ENCODE data around the gene ATF7IP.

- TF ChIP-seq CTCF (IDR thresholded peaks at IDR 0.05), result peak; percentile 89
- no peak for TF ChIP-seq ZFX (IDR thresholded peaks at IDR 0.05; ENCODE audit: borderline replicate concordance)
These were observed 88.8 kb downstream of the ATF7IP start for GRCh38 chr12:14454098-14454907.

Measured in 22Rv1 (cell line).